ENCODE data around the gene MOGAT3. TPM values are rescaled to one million over a fixed set of nuclear protein-coding genes. Genes with fewer than 3 reads are reported as not detected.

The MOGAT3 gene
- total RNA-seq, 1 experiment from 2014 or later = 0.15 TPM

- Histone ChIP-seq H4K8ac (replicated peaks; ENCODE audit: insufficient read length, low read depth, low read length) (no peak overlapping the region), H3K23ac (ENCODE audit: insufficient read length, low read depth, low read length) (no peak overlapping the region), H3K23me2 (ENCODE audit: insufficient read length, low read depth, low read length, poor library complexity, severe bottlenecking) (peaks cover 6% of the 10 kb centered on the region), H3K27ac (ENCODE audit: insufficient read length, low read depth, low read length) (no peak overlapping the region), H3K79me1 (ENCODE audit: insufficient read depth, low read depth, low read length, poor library complexity, severe bottlenecking) (no peaks in the 10 kb centered on the region), H4K91ac (ENCODE audit: insufficient read length, low read depth, low read length) (no peak overlapping the region), H3K4ac (ENCODE audit: low read depth, low read length) (no peak overlapping the region), H2BK5ac (ENCODE audit: insufficient read length, low read length) (no peak overlapping the region), H3K4me2 (ENCODE audit: insufficient read depth, insufficient read length, low read length) (no peak overlapping the region), H3K9ac (ENCODE audit: extremely low read depth, insufficient read length, low read length) (no peak overlapping the region), H2BK15ac (ENCODE audit: low read depth, low read length) (no peak overlapping the region), H3K18ac (ENCODE audit: insufficient read length, low read depth, low read length) (no peak overlapping the region), H2BK20ac (ENCODE audit: low read depth, low read length, poor library complexity, severe bottlenecking) (no peak overlapping the region), H4K5ac (ENCODE audit: insufficient read length, low read depth, low read length) (no peak overlapping the region), H3K56ac (ENCODE audit: insufficient read length, low read depth, low read length) (no peak overlapping the region), H2BK12ac (ENCODE audit: insufficient read length, low read depth, low read length) (no peak overlapping the region), H3K14ac (ENCODE audit: insufficient read depth, low read length) (no peak overlapping the region), H2AK5ac (ENCODE audit: insufficient read length, low read length) (no peak overlapping the region), H2BK120ac (ENCODE audit: low read depth, low read length, poor library complexity, severe bottlenecking) (no peak overlapping the region), H3K9me3 (ENCODE audit: control insufficient read depth, low read depth, low read length) (no peaks in the 10 kb centered on the region), H3T11ph (ENCODE audit: low read length) (no peak overlapping the region), H3K79me2 (ENCODE audit: insufficient read depth, low read length) (no peaks in the 10 kb centered on the region), H3K27me3 (ENCODE audit: insufficient read depth, low read length) (no peaks in the 10 kb centered on the region), H4K20me1 (ENCODE audit: control insufficient read depth, insufficient read depth, insufficient read length) (peaks cover 2% of the 10 kb centered on the region), H3K4me1 (ENCODE audit: insufficient read depth, low read length) (no peaks in the 10 kb centered on the region), H2AFZ (ENCODE audit: low read length) (no peak overlapping the region)
- whole genome bisulfite sequencing (ENCODE audit: extremely low coverage, insufficient read length, low lambda C conversion rate) = no CpG with 5 or more reads among the region's 27 CpGs
- DNase-seq = no peak
- TF ChIP-seq CTCF (conservative IDR thresholded peaks at IDR 0.05) = no peak
- Mint-ChIP-seq H3K9me3 (no peaks in the 10 kb centered on the region), H3K36me3 (ENCODE audit: insufficient read depth in 1 of 3, low read depth in 3 of 3) (peaks cover 3 to 29% (median 4%) of the 10 kb centered on the region in 3 experiments; a peak in 5 of 7 replicates), H3K27ac (peak overlapping the region in 1 of 3 experiments; percentile 47; a peak in 3 of 7 replicates), H3K4me3 (no peak overlapping the region), H3K4me1 (peaks cover 12 to 24% of the 10 kb centered on the region in 2 experiments), H3K27me3 (ENCODE audit: low read depth) (no peaks in the 10 kb centered on the region)
Measured at GRCh38 chr7:101239191-101239950, 38.5 kb upstream of the MOGAT3 start.
